Smooth muscle cell of the brain vasculature (primary cell): ENCODE data around the gene PARN.
"Not testable (repeated sequence)": the region's sequence is repeated elsewhere in the genome, so short reads cannot be mapped to it uniquely, and the experiment has no call there.

Source experiments
- DNase-seq: peaks from one replicate; pipeline ENCODE4 v3.0.0-alpha.2; 2012; ENCODE audit warnings: low read depth, low spot score

The PARN gene

GRCh38 chr16:14574698-14575415 lies 55.2 kb downstream of the PARN start:
- DNase-seq, result not testable (repeated sequence)

DNA sequence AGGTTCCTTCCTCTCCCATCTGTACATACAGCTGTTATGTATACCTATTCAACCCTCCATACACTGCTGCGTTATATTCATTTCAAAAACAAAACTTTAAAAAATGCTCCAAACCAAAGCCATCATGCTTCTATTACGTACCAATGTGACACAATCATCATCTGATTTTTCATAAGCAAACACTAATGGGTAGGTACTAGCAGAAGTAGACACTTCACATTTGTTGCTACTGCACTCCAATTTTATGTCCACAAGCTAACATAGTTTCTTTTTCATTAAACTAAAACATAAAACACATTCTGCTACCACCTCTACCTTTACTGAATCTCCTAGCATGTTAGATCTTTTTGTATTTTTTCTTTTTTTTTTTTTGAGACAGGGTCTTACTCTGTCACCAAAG lies 57.5 kb downstream of the PARN start:
- DNase-seq, result no peak

GRCh38 chr16:14569213-14569612 lies 60.8 kb downstream of the PARN start:
- no peak for DNase-seq

DNA sequence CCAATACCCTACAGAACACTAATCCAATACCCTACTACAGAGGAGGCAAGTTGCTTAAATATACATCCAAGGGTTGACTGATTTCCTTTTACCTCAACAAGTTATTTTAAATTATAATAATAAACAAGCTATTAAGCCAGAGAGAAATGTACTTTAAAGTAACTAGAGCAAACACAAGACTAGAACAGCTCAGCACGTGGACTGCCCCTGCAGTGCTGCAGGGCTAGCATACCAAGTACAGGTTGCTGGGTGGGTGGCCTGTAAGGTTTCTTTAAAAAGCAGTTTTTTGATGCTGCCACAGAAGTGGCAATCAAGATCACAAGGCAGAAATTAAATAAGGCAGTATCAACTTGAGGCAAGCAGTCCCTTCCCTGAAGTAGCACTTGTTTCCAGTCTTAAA lies 63.5 kb downstream of the PARN start:
- DNase-seq, result no peak

DNA sequence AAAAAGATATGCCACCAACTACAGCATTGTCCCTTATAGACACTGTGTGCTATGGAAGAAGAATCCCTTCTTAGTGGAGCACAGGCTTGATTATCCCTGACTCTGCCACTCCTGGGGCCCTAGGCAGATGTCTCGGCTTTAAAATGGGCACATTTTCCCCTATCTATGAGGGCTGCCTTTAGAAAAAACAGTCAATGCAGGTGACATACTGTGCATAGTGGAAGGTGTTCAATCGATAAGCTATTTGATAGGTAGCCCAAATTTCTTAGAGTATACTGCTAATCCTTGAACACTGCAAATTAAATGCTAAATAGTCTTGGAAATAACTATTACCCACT lies 64.4 kb downstream of the PARN start:
- no peak for DNase-seq

DNA sequence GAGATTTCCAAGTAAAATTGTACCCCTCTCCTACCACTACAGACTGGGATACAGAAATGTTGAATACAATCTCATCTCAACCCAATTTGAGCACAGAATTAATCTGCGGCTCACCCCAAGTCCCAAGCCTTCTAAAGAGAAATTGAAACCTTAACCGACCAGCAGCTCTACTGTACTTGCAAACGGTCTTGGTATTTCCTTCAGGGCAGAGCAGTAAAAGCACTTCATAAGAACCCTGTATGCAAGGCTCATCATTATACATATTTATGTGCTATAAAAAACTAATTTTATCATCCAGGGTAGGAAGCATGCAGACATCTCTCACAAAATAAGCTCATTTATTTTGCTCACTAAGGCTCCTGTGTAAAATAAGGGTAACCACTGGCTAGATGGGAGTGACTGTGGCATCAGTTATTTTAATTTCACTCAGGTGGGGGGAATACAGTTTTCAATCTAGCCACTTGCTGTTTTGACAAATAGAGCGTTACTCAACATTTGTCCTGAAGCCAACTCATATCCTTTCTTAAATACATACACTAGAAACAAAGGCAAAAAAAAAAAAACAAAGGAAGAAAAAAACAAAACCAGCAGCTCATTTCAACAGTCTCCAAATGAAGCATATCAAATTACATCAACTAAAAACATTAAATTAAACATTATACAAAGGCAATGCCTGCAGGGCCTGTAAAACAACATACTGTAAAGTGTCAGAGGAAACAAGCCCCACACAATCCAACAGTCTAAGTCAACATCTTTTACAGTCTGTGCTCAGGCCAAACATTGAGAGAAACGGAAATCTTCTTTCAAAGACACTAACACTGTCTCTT lies 65.0 kb downstream of the PARN start:
- DNase-seq, result no peak

DNA sequence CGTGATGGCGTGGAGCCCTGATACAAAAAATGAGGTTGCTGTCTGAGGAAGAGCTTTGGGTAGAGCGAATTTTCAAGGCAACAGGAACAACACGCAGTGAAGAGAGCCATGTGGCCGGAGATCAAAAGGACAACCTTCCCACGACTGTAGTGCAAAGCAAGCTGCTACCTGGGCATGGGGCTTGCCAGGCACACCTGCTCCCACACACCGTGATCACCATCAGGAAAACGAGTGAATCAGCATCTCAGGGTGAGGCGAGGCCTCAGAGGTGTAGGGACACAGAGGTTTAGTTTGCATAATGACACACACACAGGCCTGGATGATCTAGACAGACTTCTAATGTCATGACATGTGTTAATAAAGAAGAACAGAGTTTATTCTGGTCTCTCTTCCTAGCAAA lies 65.7 kb downstream of the PARN start:
- no peak for DNase-seq

GRCh38 chr16:14562691-14563491 lies 67.2 kb downstream of the PARN start:
- DNase-seq, result no peak

DNA sequence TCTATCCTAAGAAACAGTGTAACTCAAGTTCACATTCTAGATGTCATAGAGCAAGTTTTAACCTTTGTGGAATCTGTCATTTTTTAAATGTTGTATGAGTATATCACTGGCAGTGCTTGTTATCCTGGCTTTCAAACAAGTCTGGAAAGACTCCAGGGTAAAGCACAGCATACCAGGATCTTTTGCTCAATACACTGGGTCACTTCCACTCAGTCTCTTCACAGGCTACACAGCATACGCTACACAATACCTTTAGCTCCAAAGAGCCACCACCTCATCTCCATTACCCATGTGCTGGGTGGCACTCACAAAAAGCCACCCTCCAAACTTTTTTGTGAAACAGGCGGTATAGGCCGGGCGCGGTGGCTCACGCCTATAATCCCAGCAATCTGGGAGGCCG lies 69.5 kb downstream of the PARN start:
- no peak for DNase-seq

- no peak for DNase-seq
Measured at GRCh38 chr16:14559809-14560241, 70.2 kb downstream of the PARN start.

DNA sequence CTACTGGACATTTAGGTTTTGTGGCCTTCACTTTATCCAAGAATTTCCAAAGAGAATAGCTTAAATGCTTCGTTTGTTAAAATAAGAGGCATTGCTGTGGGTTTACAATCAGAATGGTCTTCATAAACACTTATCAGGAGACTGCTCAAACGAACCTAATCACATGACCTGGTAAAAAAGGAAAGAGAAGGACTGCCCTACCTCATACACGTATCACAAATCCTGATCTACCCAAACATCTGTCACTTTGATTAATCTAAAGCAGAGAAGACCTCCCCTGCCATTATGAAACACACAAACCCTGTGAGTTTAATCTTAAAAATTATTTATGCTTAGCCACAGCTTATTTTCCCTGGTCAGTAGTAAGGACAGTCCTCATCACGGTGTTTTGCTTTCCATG lies 76.6 kb downstream of the PARN start:
- DNase-seq, result no peak

DNA sequence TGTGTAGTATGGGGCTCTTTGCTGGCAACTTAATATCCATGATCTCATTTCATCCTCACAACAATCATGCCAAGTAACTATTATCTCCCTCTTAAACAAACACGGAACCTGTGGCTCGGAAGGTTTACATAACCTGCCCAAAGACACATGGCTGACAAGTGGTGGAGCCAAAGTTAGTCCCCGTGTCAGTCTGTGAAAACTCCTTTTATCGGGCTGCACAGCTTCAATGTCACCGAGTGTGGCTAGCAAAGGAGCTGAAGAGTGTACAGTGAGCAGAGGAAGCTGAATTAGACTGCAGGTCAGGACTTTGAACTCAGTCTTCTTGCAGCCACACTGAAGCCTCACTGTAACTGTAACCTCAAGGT lies 80.3 kb downstream of the PARN start:
- DNase-seq, result no peak

GRCh38 chr16:14548933-14549788 lies 80.9 kb downstream of the PARN start:
- no peak for DNase-seq

DNA sequence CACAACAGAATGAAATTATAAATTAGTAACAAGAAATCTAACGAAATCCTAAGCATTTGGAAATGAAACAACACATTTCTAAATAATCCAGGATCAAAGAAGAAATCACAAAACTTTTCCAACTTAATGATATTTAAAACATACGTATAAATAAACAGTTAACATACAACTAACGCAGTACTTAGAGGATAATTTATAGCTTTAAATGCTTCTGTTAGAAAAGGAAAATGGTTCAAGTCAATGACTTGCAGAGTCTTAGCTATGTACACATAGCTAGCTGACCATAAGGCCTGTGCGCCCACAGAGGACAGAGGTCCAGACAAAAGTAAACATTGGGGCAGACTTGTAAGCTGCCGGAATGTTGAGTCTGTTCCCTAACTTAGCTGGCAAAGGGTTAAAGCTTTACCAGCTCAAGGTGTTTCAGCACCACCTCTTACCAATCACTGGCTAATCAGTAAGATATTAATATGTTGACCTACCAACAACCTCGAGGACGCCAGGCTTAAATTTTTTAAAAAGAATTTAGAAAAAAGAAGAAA lies 84.6 kb downstream of the PARN start:
- no peak for DNase-seq

DNA sequence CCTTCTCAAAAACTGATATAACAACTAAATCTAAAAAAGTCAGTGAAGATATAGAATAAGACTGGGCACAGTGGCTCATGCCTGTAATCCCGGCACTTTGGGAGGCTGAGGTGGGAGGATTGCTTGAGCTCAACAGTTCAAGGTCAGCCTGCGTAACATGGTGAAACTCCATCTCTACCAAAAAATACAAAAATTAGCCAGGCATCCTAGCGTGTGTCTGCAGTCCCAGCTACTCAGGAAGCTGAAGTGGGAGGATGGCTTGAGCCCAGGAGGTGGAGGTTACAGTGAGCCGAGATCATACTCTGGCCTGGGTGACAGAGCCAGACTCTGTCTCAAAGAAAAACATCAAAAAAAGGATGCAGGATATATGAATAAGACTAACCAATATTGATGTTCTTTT lies 85.2 kb downstream of the PARN start:
- not testable (repeated sequence) for DNase-seq

DNA sequence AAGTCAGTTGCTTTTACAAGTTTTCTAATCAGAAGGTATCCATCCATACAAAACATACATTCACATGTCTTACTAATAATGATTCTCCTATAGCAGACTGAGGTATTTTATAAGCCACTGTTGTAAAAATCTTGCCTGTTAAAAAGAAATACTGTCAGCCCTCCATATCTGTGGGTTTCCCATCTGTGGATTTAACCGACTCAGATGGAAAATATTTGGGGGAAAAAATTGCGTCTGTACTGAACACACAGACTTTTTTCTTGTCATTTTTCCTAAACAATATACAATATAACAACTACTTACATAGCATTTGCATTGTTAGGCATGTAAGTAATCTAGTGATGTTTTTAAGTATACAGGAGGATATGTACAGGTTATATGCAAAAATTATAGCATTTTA lies 90.4 kb downstream of the PARN start:
- no peak for DNase-seq

GRCh38 chr16:14539156-14539555 lies 90.9 kb downstream of the PARN start:
- DNase-seq, result no peak

GRCh38 chr16:14538604-14539003 lies 91.5 kb downstream of the PARN start:
- DNase-seq, result no peak

DNA sequence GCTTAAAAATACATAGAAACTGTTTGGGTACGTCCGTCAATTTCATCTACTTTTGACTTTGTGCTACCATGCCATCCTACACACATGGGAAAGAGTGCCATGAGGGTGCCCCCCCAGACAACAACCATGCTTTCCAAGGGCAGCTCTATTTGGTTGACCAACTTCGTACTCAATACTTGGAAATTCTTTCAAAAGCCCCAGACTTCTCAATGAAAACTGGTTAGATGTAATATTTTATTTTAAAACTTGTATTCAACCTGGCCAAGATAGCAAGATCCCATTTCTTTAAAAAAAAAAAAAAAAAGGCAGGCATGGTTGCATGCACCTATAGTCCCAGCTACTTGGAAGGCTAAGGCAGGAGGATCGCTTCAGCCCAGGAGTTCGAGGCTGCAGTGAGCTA lies 98.4 kb downstream of the PARN start:
- DNase-seq, result no peak

DNA sequence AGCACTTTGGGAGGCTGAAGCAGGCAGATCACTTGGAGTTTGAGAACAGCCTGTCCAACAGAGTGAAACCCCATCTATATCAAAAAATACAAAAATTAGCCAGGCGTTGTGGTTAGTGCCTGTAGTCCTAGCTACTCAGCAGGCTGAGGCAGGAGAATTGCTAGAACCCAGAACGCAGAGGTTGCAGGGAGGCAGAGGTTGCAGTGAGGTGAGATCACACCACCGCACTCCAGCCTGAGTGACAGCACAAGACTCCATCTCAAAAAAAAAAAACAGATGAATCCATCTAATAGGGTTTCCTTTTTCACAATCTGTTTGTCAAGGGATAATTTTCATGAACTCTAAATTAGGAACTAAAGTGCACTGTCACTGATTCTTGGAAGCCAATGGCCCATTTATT lies 99.0 kb downstream of the PARN start:
- no peak for DNase-seq

- DNase-seq, result no peak
Measured at GRCh38 chr16:14530046-14530445, 100.0 kb downstream of the PARN start.
